Neural crest cell (in vitro differentiated cells): Measurements from ENCODE around the gene TTLL7. TPM values are rescaled to one million over a fixed set of nuclear protein-coding genes. Genes with fewer than 3 reads are reported as not detected.

ENCODE experiments used
- DNase-seq: peaks from one replicate; pipeline ENCODE4 v3.0.0; 2021; ENCODE audit warnings: low read depth, mixed read lengths, low spot score
- H3K27ac Mint-ChIP-seq: one replicate; pipeline ENCODE4 v1.8.0; 2021; ENCODE audit warnings: mild to moderate bottlenecking, mixed read lengths; ENCODE audit not compliant: unreplicated experiment
- H3K27me3 Mint-ChIP-seq: 2 replicates; pipeline ENCODE4 v1.8.0; 2021; ENCODE audit warnings: low read depth, mild to moderate bottlenecking, mixed read lengths
- H3K36me3 Mint-ChIP-seq: 2 replicates; pipeline ENCODE4 v1.8.0; 2021; ENCODE audit warnings: low read depth, mild to moderate bottlenecking, mixed read lengths
- H3K4me1 Mint-ChIP-seq: 2 replicates; pipeline ENCODE4 v1.8.0; 2021; ENCODE audit warnings: mixed read lengths
- H3K4me3 Mint-ChIP-seq: one replicate; pipeline ENCODE4 v1.8.0; 2021; ENCODE audit warnings: mild to moderate bottlenecking, mixed read lengths
- H3K9me3 Mint-ChIP-seq: 2 replicates; pipeline ENCODE4 v1.8.0; 2021; ENCODE audit warnings: mixed read lengths
- CTCF ChIP-seq: fragments of 200-600 bp; sonication (generic); conservative IDR thresholded peaks from 2 replicates; pipeline ENCODE4 v1.5.0; 2021; ENCODE audit warnings: antibody characterized with exemption, mild to moderate bottlenecking
- total RNA-seq: library from RNA; stranded (reverse); gene quantifications from 2 replicates; pipeline ENCODE4 v1.2.1, GENCODE V29; 2021

Gene TTLL7
- total RNA-seq, 1 donor from 2014 or later = 10.5 TPM

DNA sequence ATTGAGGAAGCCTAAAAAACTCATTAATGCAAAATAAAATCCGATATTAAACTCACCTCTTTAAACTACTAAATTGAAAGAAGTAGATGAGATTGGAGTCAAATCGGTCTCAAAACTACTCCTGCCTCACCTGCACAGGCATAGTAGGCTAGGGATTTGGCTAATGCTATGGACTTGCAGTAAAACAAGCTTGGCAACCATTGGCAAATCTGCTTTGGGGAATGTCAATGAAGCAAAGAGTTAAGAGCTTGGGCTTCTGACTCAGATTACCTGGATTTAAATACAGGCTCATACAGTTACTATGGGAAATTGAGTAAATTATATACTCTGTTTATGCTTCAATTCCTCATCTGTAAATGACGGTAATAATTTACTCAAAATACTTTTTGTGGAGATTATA, 111.4 kb downstream of the TTLL7 start:
- H3K4me1 Mint-ChIP-seq = no peaks in the 10 kb centered on the region
- no peak overlapping the region for H3K4me3 Mint-ChIP-seq
- no peaks in the 10 kb centered on the region for H3K9me3 Mint-ChIP-seq
- H3K27ac Mint-ChIP-seq = no peak overlapping the region
- DNase-seq = no peak
- no peaks in the 10 kb centered on the region for H3K27me3 Mint-ChIP-seq
- no peak for TF ChIP-seq CTCF
- peaks cover 8% of the 10 kb centered on the region for H3K36me3 Mint-ChIP-seq

DNA sequence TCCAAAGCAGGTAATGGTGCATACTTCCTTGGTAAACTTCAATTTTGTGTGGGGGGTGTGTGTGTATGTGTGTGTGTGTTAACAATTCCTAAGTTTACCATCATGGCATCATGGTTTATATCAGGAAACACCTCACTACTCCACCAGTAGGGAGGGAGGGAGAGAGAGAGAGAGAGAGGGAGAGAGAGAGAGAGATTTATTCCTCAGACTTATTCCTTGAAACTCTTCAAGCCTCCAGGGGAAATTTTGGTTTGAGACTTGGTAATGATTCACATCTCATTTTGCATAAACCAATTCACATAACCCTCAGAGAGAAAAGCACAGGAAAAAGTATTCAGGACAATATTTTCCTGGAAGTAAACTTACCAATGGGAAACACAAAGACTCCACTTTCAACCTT, 115.0 kb downstream of the TTLL7 start:
- TF ChIP-seq CTCF = no peak
- Mint-ChIP-seq H3K27ac (no peak overlapping the region), H3K9me3 (no peaks in the 10 kb centered on the region), H3K36me3 (peaks cover 8% of the 10 kb centered on the region), H3K4me3 (no peak overlapping the region), H3K27me3 (no peaks in the 10 kb centered on the region), H3K4me1 (no peaks in the 10 kb centered on the region)
- DNase-seq = no peak

GRCh38 chr1:83882906-83883305, 116.0 kb downstream of the TTLL7 start:
- H3K27ac Mint-ChIP-seq = no peak overlapping the region
- peaks cover 6% of the 10 kb centered on the region for H3K36me3 Mint-ChIP-seq
- H3K27me3 Mint-ChIP-seq = no peaks in the 10 kb centered on the region
- no peaks in the 10 kb centered on the region for H3K9me3 Mint-ChIP-seq
- TF ChIP-seq CTCF = peak; percentile 42
- no peak overlapping the region for H3K4me3 Mint-ChIP-seq
- no peaks in the 10 kb centered on the region for H3K4me1 Mint-ChIP-seq
- DNase-seq = no peak

DNA sequence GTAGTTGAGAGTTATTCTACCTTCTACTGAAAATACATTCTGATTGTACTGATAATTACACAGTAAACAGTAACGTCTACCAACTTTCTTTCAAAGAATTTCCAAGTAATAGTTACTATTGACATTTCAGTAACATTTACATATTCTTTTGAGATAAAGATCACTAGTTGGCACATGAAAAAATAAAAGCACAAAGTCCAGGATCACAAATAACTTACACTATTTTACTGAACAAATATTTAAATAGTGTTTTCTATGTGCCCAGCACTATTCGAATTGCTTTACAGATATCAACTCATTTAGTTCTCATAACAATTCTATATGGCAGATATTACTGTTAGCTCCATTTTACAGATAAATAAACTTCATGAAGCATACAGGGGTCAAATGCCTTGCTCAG, 126.4 kb downstream of the TTLL7 start:
- H3K4me1 Mint-ChIP-seq = no peaks in the 10 kb centered on the region
- H3K4me3 Mint-ChIP-seq = no peak overlapping the region
- no peaks in the 10 kb centered on the region for H3K27me3 Mint-ChIP-seq
- TF ChIP-seq CTCF = no peak
- no peaks in the 10 kb centered on the region for H3K36me3 Mint-ChIP-seq
- DNase-seq = no peak
- peaks cover 8% of the 10 kb centered on the region for H3K9me3 Mint-ChIP-seq
- no peak overlapping the region for H3K27ac Mint-ChIP-seq

DNA sequence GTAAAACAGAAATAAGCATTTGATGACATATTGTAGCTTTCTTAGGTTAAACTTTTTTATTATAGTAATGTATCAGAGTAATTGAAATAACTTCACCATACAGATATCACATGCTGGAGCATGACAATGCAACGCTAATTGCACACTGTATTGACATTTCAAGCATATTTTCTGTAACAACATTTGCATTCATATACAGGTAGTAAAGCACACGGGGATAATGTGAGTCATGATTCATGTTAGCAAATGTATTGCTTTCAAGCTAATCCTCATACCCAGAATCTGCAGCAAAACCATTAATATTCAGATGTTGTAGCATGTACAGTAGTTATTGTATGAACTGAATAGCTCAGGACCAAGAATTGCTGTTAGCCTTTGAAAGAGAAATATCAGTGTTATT, 133.9 kb downstream of the TTLL7 start:
- no peak overlapping the region for H3K27ac Mint-ChIP-seq
- H3K4me1 Mint-ChIP-seq = no peaks in the 10 kb centered on the region

More for the DNA sequence above, 133.9 kb downstream of the TTLL7 start:
- Mint-ChIP-seq H3K4me3 (no peak overlapping the region), H3K36me3 (no peaks in the 10 kb centered on the region), H3K9me3 (no peaks in the 10 kb centered on the region), H3K27me3 (no peaks in the 10 kb centered on the region)
- TF ChIP-seq CTCF = no peak
- no peak for DNase-seq
